ENCODE measurements around the gene FBXO44. TPM values are rescaled to one million over a fixed set of nuclear protein-coding genes. Genes with fewer than 3 reads are reported as not detected.

The FBXO44 gene
- total and polyA plus RNA-seq, 10 of the 15 experiments (the other 5 are each of a cell fraction or from before 2014, with no cell fraction given): 0.77 to 22.4 (median 8.2) TPM

GRCh38 chr1:11684070-11684469 lies 29.4 kb downstream of the FBXO44 start:
- ChIA-PET POLR2A (no interaction called here), SMC1A (ENCODE audit: uncharacterized antibody, unreplicated experiment) (interaction anchor here (1.1 kb wide), 1 partner anchor 24 kb away, joined by 4 read pairs; no protein-coding TSS in a partner anchor), CTCF (no interaction called here), RAD21 (ENCODE audit: unreplicated experiment) (no interaction called here)
- no peaks in the 10 kb centered on the region for H3K4me1 ChIP-seq (ENCODE audit: control insufficient read depth, insufficient read depth, low read length)
- in situ Hi-C loops (cut with MboI): no loop called here
- H3K4me2 ChIP-seq (ENCODE audit: control insufficient read depth, insufficient read depth): no peak overlapping the region
- intact Hi-C loops (cut with micrococcal nuclease; ENCODE audit: unreplicated experiment): no loop called here
- H2AFZ ChIP-seq (ENCODE audit: control insufficient read depth, low read depth, low read length): no peak overlapping the region
- ATAC-seq (no peak), DNase-seq (ENCODE audit: low read depth, low spot score) (no peak), FAIRE-seq (no peak)
- H3K9me3 ChIP-seq (replicated peaks; ENCODE audit: control insufficient read depth, insufficient read depth, low read length): no peaks in the 10 kb centered on the region
- H3K27me3 ChIP-seq (replicated peaks in 1 of 2; ENCODE audit: control insufficient read depth in 2 of 2, insufficient read depth in 2 of 2, low read length in 1 of 2): peaks cover 0 to 2% of the 10 kb centered on the region in 2 experiments; a peak in 1 of 4 replicates
- BruUV-seq (replicated peaks): no TSS peak
- no peak overlapping the region for H3K4me3 ChIP-seq
- WGBS (ENCODE audit: insufficient coverage, insufficient replicate concordance, low lambda C conversion rate, missing lambda C conversion rate): 39% methylated on average over 7 of the region's 7 CpGs
- no peaks in the 10 kb centered on the region for H3K36me3 ChIP-seq (ENCODE audit: control insufficient read depth in 2 of 2, insufficient read depth in 2 of 2, low read length in 1 of 2)
- H4K20me1 ChIP-seq (ENCODE audit: control insufficient read depth, insufficient read depth): no peaks in the 10 kb centered on the region; the same call in 1 of the 2 replicates
- TF ChIP-seq CBX5 (IDR thresholded peaks at IDR 0.05; ENCODE audit: low read depth) (no peak), ZNF622 (IDR thresholded peaks at IDR 0.05) (no peak)
- peaks cover 2% of the 10 kb centered on the region for H3K79me2 ChIP-seq (ENCODE audit: control insufficient read depth, insufficient read depth, low read length)
- no peak overlapping the region for H3K9ac ChIP-seq (ENCODE audit: control insufficient read depth, insufficient read depth, low read length)
- no peak overlapping the region for H3K27ac ChIP-seq (ENCODE audit: control insufficient read depth, insufficient read depth)

DNA sequence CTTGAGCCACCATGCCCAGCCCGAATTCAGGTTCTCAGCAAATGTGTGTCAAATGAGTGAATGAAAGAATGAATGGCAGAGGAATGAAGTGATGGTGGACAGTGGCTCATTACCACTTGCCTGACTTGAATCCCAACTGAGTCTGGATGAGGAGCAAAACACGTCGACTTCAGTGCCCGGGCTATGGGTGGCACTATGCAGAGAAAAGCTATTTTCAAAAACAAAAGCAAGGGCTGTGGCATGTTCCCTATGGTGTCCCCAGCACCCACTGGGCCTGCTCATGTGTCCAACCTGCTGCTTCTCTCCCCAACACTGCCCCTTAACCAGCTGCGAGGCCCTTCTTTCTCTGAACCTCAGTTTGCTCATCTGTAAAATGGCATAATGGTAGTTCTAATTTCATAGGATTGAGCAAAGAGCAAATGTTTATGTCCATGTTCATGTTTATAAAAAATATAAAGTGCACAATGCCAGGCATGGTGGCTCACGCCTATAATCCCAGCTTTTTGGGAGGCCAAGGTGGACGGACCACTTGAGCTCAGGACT lies 30.6 kb downstream of the FBXO44 start:
- no peak overlapping the region for H3K4me2 ChIP-seq (ENCODE audit: control insufficient read depth, insufficient read depth)

More for the DNA sequence above, 30.6 kb downstream of the FBXO44 start:
- in situ Hi-C loops (cut with MboI): no loop called here
- Histone ChIP-seq H2AFZ (ENCODE audit: control insufficient read depth, low read depth, low read length) (no peak overlapping the region), H3K9ac (ENCODE audit: control insufficient read depth, insufficient read depth, low read length) (no peak overlapping the region), H4K20me1 (ENCODE audit: control insufficient read depth, insufficient read depth) (no peaks in the 10 kb centered on the region; the same call in 1 of the 2 replicates), H3K27me3 (replicated peaks in 1 of 2; ENCODE audit: control insufficient read depth in 2 of 2, insufficient read depth in 2 of 2, low read length in 1 of 2) (peaks cover under 1 to 5% of the 10 kb centered on the region in 2 experiments; a peak in 1 of 4 replicates), H3K4me3 (no peak overlapping the region), H3K27ac (ENCODE audit: control insufficient read depth, insufficient read depth) (no peak overlapping the region), H3K4me1 (ENCODE audit: control insufficient read depth, insufficient read depth, low read length) (no peaks in the 10 kb centered on the region), H3K79me2 (ENCODE audit: control insufficient read depth, insufficient read depth, low read length) (peaks cover 2% of the 10 kb centered on the region), H3K9me3 (replicated peaks; ENCODE audit: control insufficient read depth, insufficient read depth, low read length) (no peaks in the 10 kb centered on the region), H3K36me3 (ENCODE audit: control insufficient read depth in 2 of 2, insufficient read depth in 2 of 2, low read length in 1 of 2) (no peaks in the 10 kb centered on the region)
- 54% methylated on average over 7 of the region's 7 CpGs for WGBS (ENCODE audit: insufficient coverage, insufficient replicate concordance, low lambda C conversion rate, missing lambda C conversion rate)
- TF ChIP-seq HDGF (IDR thresholded peaks at IDR 0.05) (no peak), HCFC1 (IDR thresholded peaks at IDR 0.05; ENCODE audit: low read length) (no peak), SMARCA5 (IDR thresholded peaks at IDR 0.05) (no peak), MAX (IDR thresholded peaks at IDR 0.05; ENCODE audit: low read depth, low read length) (no peak), TBL1XR1 (IDR thresholded peaks at IDR 0.05; ENCODE audit: low read depth, low read length) (no peak), HDAC6 (IDR thresholded peaks at IDR 0.05; ENCODE audit: unreplicated experiment) (no peak), CHD4 (IDR thresholded peaks at IDR 0.05) (no peak), ZNF274 (IDR thresholded peaks at IDR 0.05; ENCODE audit: insufficient read depth, insufficient read length) (no peak)
- TF ChIP-seq, protein P1, sequence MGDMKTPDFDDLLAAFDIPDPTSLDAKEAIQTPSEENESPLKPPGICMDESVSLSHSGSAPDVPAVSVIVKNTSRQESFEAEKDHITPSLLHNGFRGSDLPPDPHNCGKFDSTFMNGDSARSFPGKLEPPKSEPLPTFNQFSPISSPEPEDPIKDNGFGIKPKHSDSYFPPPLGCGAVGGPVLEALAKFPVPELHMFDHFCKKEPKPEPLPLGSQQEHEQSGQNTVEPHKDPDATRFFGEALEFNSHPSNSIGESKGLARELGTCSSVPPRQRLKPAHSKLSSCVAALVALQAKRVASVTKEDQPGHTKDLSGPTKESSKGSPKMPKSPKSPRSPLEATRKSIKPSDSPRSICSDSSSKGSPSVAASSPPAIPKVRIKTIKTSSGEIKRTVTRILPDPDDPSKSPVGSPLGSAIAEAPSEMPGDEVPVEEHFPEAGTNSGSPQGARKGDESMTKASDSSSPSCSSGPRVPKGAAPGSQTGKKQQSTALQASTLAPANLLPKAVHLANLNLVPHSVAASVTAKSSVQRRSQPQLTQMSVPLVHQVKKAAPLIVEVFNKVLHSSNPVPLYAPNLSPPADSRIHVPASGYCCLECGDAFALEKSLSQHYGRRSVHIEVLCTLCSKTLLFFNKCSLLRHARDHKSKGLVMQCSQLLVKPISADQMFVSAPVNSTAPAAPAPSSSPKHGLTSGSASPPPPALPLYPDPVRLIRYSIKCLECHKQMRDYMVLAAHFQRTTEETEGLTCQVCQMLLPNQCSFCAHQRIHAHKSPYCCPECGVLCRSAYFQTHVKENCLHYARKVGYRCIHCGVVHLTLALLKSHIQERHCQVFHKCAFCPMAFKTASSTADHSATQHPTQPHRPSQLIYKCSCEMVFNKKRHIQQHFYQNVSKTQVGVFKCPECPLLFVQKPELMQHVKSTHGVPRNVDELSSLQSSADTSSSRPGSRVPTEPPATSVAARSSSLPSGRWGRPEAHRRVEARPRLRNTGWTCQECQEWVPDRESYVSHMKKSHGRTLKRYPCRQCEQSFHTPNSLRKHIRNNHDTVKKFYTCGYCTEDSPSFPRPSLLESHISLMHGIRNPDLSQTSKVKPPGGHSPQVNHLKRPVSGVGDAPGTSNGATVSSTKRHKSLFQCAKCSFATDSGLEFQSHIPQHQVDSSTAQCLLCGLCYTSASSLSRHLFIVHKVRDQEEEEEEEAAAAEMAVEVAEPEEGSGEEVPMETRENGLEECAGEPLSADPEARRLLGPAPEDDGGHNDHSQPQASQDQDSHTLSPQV (IDR thresholded peaks at IDR 0.05): no peak
- ChIA-PET CTCF (interaction anchor here (1.0 to 1.6 kb wide), 3 partner anchors 21 to 40 kb away, joined by 3 to 11 read pairs (median 4); partner anchors contain the start of gene FBXO6), RAD21 (ENCODE audit: unreplicated experiment) (no interaction called here), POLR2A (no interaction called here), SMC1A (ENCODE audit: uncharacterized antibody, unreplicated experiment) (interaction anchor here (1.1 kb wide), 1 partner anchor 23 kb away, joined by 4 read pairs; no protein-coding TSS in a partner anchor)
- FAIRE-seq (no peak), DNase-seq (ENCODE audit: low read depth, low spot score) (no peak), ATAC-seq (no peak)
- BruUV-seq (replicated peaks): no TSS peak
- intact Hi-C loops (cut with micrococcal nuclease; ENCODE audit: unreplicated experiment): no loop called here

Measured in GM12878 (cell line).